H1 (cell line): Measurements from ENCODE around the gene TPD52L3. TPM values are rescaled to one million over a fixed set of nuclear protein-coding genes. Genes with fewer than 3 reads are reported as not detected.

Source experiments
- polyA plus RNA-seq, 7 experiments: library from polyadenylated mRNA; depleted of rRNA in 3 of 7; stranded (reverse) in 5 of 7; unstranded in 2 of 7; fragments of >200 nt in 5 of 7; fragments of 200-250 nt in 2 of 7; gene quantifications; 1 replicate in 5 of 7; 2 replicates in 1 of 7; 4 replicates in 1 of 7; pipeline versions ENCODE4 v1.2.1 to v1.2.3, GENCODE V29; 2011 to 2013; ENCODE audit warnings: missing spikeins in 2 of 7, mixed read lengths in 2 of 7
- total RNA-seq: library from RNA; stranded (reverse); fragmentation: NEBNext Ultra II Directional; extraction: Animal tissue kit (Norgen Biotek cat#: 25700); gene quantifications from 2 replicates; pipeline ENCODE4 v1.2.1, GENCODE V29; 2021

Gene TPD52L3
- total and polyA plus RNA-seq, 2 of the 8 experiments (the other 6 are each of a cell fraction or from before 2014, with no cell fraction given) = not detected

Other genes starting within 250 kb of the TPD52L3 start
- gene IL33, start 112.6 kb upstream of the TPD52L3 start, total RNA-seq = not detected in 2 replicates
- not detected in 2 replicates for gene IL33, start 112.6 kb upstream of the TPD52L3 start, polyA plus RNA-seq (2011; rRNA removed)
- gene UHRF2, start 84.8 kb downstream of the TPD52L3 start, total RNA-seq = 42.5 and 48.0 TPM in 2 replicates
- gene UHRF2, start 84.8 kb downstream of the TPD52L3 start, polyA plus RNA-seq (2011; rRNA removed) = 31.8 and 32.5 TPM in 2 replicates